A204.1 (cell line): Measurements from ENCODE around the gene CLCNKB.

Experiments used
- FAIRE-seq: peaks from 2 replicates; lab custom pipeline; 2012; peaks lifted over from hg19 to GRCh38; lab: Jason Lieb, UNC

CLCNKB gene

GRCh38 chr1:16076031-16076864 is 32.7 kb downstream of the CLCNKB start:
- no peak for FAIRE-seq

- no peak for FAIRE-seq
Observed at GRCh38 chr1:16076865-16077238, 33.3 kb downstream of the CLCNKB start.

- no peak for FAIRE-seq
Observed at GRCh38 chr1:16077406-16078245, 34.0 kb downstream of the CLCNKB start.

- FAIRE-seq = no peak
Observed at GRCh38 chr1:16078925-16079656, 35.5 kb downstream of the CLCNKB start.

GRCh38 chr1:16080422-16081150 is 37.0 kb downstream of the CLCNKB start:
- no peak for FAIRE-seq

GRCh38 chr1:16081636-16082035 is 38.1 kb downstream of the CLCNKB start:
- FAIRE-seq = no peak

- FAIRE-seq = no peak
Observed at GRCh38 chr1:16082283-16083038, 38.9 kb downstream of the CLCNKB start.

GRCh38 chr1:16083486-16083885 is 39.9 kb downstream of the CLCNKB start:
- no peak for FAIRE-seq

GRCh38 chr1:16085522-16085921 is 41.9 kb downstream of the CLCNKB start:
- FAIRE-seq = no peak

GRCh38 chr1:16087733-16088132 is 44.2 kb downstream of the CLCNKB start:
- FAIRE-seq = no peak

- no peak for FAIRE-seq
Observed at GRCh38 chr1:16088351-16088911, 44.8 kb downstream of the CLCNKB start.

- no peak for FAIRE-seq
Observed at GRCh38 chr1:16088996-16089395, 45.4 kb downstream of the CLCNKB start.

GRCh38 chr1:16090076-16090826 is 46.7 kb downstream of the CLCNKB start:
- no peak for FAIRE-seq

- no peak for FAIRE-seq
Observed at GRCh38 chr1:16091296-16091695, 47.7 kb downstream of the CLCNKB start.

GRCh38 chr1:16092097-16092922 is 48.7 kb downstream of the CLCNKB start:
- FAIRE-seq = no peak

GRCh38 chr1:16092923-16093511 is 49.4 kb downstream of the CLCNKB start:
- FAIRE-seq = no peak

GRCh38 chr1:16093611-16094010 is 50.0 kb downstream of the CLCNKB start:
- no peak for FAIRE-seq

- FAIRE-seq = no peak
Observed at GRCh38 chr1:16094453-16095158, 51.0 kb downstream of the CLCNKB start.
